Right ventricle myocardium superior (tissue), 1 donor: ENCODE results near the gene TTF1. TPM values are rescaled to one million over a fixed set of nuclear protein-coding genes. Genes with fewer than 3 reads are reported as not detected.
"Not testable (repeated sequence)": the region's sequence is repeated elsewhere in the genome, so short reads cannot be mapped to it uniquely, and the experiment has no call there.

Experiments
- ATAC-seq: fragments of 200-7000 bp; cut with Tn5 transposase; one replicate; pipeline ENCODE4 v1.9.1; 2020; ENCODE audit warnings: mild to moderate bottlenecking; ENCODE audit not compliant: poor library complexity
- DNase-seq: peaks from one replicate; pipeline ENCODE4 v3.0.0-alpha.2; 2020
- intact Hi-C: fragments of 100-400 bp; cut with DNase I; formaldehyde crosslinking; loops from one replicate; pipeline ENCODE4 v1.11.2; 2022
- total RNA-seq: library from RNA; stranded (reverse); fragmentation: NEBNext Ultra II Directional; extraction: Animal tissue kit (Norgen Biotek cat#: 25700); gene quantifications from one replicate; pipeline ENCODE4 v1.2.1, GENCODE V29; 2021
- donor health status: DM: no; HTN: yes; CAD: no; lungs with severe emphysema.

Gene TTF1
- total RNA-seq, 1 donor from 2014 or later: 17.4 TPM

- intact Hi-C loops, ATAC-seq, DNase-seq: not testable (repeated sequence)
These were observed 28.2 kb downstream of the TTF1 start for GRCh38 chr9:132378416-132378815.

- intact Hi-C loops, ATAC-seq, DNase-seq: not testable (repeated sequence)
These were observed 28.9 kb downstream of the TTF1 start for GRCh38 chr9:132377769-132378168.

- intact Hi-C loops: no loop called here
- peak; percentile 80 for ATAC-seq
- peak; percentile 50 for DNase-seq
These were observed 34.2 kb downstream of the TTF1 start for GRCh38 chr9:132372177-132373095.

- no peak for ATAC-seq
- no peak for DNase-seq
- intact Hi-C loops: no loop called here
These were observed 36.0 kb downstream of the TTF1 start for GRCh38 chr9:132370592-132370991.

- no peak for DNase-seq
- intact Hi-C loops: no loop called here
- ATAC-seq: no peak
These were observed 37.2 kb downstream of the TTF1 start for GRCh38 chr9:132369421-132369820.

- no peak for DNase-seq
- no peak for ATAC-seq
- intact Hi-C loops: no loop called here
These were observed 38.9 kb downstream of the TTF1 start for GRCh38 chr9:132367613-132368313.

- ATAC-seq (no peak), DNase-seq (no peak)
- intact Hi-C loops: no loop called here
These were observed 40.2 kb downstream of the TTF1 start for GRCh38 chr9:132366481-132366880.

GRCh38 chr9:132365986-132366385, 40.7 kb downstream of the TTF1 start:
- intact Hi-C loops: no loop called here
- DNase-seq: no peak
- ATAC-seq: no peak

- ATAC-seq (no peak), DNase-seq (no peak)
- intact Hi-C loops: no loop called here
These were observed 42.6 kb downstream of the TTF1 start for GRCh38 chr9:132364068-132364467.

- intact Hi-C loops: no loop called here
- ATAC-seq (no peak), DNase-seq (no peak)
These were observed 48.9 kb downstream of the TTF1 start for GRCh38 chr9:132357764-132358163.

GRCh38 chr9:132356324-132356924, 50.2 kb downstream of the TTF1 start:
- ATAC-seq (no peak), DNase-seq (no peak)
- intact Hi-C loops: no loop called here

GRCh38 chr9:132354637-132355355, 51.8 kb downstream of the TTF1 start, which contains the start of gene SETX:
Gene SETX, minus strand, starts transcription at chr9:132354986. Its CDS starts 5,558 bp downstream, at chr9:132349428.
- ATAC-seq (peak; percentile 99), DNase-seq (peak; percentile 99)
- intact Hi-C loops: no loop called here

- ATAC-seq (no peak), DNase-seq (no peak)
- intact Hi-C loops: no loop called here
These were observed 55.1 kb downstream of the TTF1 start for GRCh38 chr9:132351404-132352045.

- no peak for DNase-seq
- no peak for ATAC-seq
- intact Hi-C loops: no loop called here
These were observed 55.8 kb downstream of the TTF1 start for GRCh38 chr9:132350861-132351315.

GRCh38 chr9:132348676-132349075, 58.0 kb downstream of the TTF1 start:
- intact Hi-C loops: loop anchor here (10.0 kb wide), 1 partner anchor 74 kb away; no protein-coding TSS in a partner anchor
- DNase-seq: no peak
- ATAC-seq: no peak

- DNase-seq (no peak), ATAC-seq (no peak)
- intact Hi-C loops: loop anchor here (10.0 kb wide), 1 partner anchor 71 kb away; no protein-coding TSS in a partner anchor
These were observed 60.5 kb downstream of the TTF1 start for GRCh38 chr9:132346177-132346576.

- intact Hi-C loops: loop anchor here (10.0 kb wide), 1 partner anchor 67 kb away; no protein-coding TSS in a partner anchor
- ATAC-seq (no peak), DNase-seq (no peak)
These were observed 65.3 kb downstream of the TTF1 start for GRCh38 chr9:132341177-132341840.
